Neural cell (in vitro differentiated cells): ENCODE data around the gene ARID3B.

Experiments used
- EP300 ChIP-seq: fragments of 450-650 bp; conservative IDR thresholded peaks from 2 replicates; pipeline ENCODE4 v1.6.1; 2014; ENCODE audit warnings: antibody characterized with exemption, mild to moderate bottlenecking, moderate library complexity; ENCODE audit not compliant: poor library complexity, severe bottlenecking
- TF ChIP-seq, protein P1 (sequence below): fragments of 450-650 bp; IDR thresholded peaks from 2 replicates; pipeline ENCODE4 v1.5.1; 2014; ENCODE audit warnings: antibody characterized with exemption, mild to moderate bottlenecking, moderate library complexity; ENCODE audit not compliant: poor library complexity, severe bottlenecking

DNA sequence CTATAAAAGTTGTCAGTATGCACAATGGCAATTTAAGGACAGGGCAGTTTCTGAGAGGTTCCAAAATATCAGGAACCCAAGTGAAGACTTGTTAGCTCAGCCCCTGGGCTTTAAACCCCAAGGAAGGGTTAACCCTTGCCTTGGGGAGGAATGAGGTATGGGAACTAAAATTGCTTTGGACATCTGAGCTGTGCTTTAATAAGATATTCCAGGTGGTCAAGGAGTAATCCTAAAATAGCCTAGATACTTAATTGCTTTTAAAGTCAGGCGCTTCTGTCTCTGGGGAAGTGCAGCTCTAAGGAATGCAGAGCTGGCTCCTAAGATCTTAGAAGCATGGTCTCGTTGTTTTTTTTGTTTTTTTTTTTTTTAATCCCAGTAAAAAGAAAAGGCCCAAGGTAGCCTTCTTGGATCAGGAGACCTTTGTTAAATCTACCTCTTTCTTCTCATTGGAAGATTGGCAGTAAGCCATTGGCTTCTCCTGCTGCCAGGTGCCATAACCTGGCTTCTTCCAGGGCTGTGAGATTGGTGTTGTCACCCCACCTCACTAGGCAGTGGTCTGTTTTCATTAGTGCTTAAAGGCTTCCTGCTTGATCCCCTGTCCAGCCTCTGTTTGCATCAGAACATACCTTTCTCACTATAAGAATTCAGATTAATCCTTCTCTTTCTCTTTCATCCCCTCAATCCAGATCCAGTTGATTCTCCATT lies 24.5 kb downstream of the ARID3B start:
- TF ChIP-seq EP300 = no peak
- TF ChIP-seq, protein P1, sequence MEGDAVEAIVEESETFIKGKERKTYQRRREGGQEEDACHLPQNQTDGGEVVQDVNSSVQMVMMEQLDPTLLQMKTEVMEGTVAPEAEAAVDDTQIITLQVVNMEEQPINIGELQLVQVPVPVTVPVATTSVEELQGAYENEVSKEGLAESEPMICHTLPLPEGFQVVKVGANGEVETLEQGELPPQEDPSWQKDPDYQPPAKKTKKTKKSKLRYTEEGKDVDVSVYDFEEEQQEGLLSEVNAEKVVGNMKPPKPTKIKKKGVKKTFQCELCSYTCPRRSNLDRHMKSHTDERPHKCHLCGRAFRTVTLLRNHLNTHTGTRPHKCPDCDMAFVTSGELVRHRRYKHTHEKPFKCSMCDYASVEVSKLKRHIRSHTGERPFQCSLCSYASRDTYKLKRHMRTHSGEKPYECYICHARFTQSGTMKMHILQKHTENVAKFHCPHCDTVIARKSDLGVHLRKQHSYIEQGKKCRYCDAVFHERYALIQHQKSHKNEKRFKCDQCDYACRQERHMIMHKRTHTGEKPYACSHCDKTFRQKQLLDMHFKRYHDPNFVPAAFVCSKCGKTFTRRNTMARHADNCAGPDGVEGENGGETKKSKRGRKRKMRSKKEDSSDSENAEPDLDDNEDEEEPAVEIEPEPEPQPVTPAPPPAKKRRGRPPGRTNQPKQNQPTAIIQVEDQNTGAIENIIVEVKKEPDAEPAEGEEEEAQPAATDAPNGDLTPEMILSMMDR = no peak
